T47D (cell line): Measurements from ENCODE around the gene CDKAL1.

Experiments used
- DNase-seq, 2 experiments: peaks; one replicate each; pipeline versions ENCODE4 v3.0.0 to v3.0.0-alpha.2; 2011 to 2012; ENCODE audit warnings: low read depth in 1 of 2, low spot score in 1 of 2
- JUND ChIP-seq: IDR thresholded peaks from 2 replicates; pipeline ENCODE4 v1.6.1; 2012; ENCODE audit warnings: low read depth
- in situ Hi-C: cut with HindIII; loops from 2 replicates; pipeline ENCODE4 v1.10.0; 2016; ENCODE audit warnings: low sequenced_read_pairs, low pct_unique_long_range_greater_than_20kb

The CDKAL1 gene

GRCh38 chr6:21137700-21138335, 603.6 kb downstream of the CDKAL1 start:
- in situ Hi-C loops: no loop called here
- DNase-seq: no peak
- TF ChIP-seq JUND: no peak

GRCh38 chr6:21138336-21139069, 604.2 kb downstream of the CDKAL1 start:
- TF ChIP-seq JUND: no peak
- in situ Hi-C loops: no loop called here
- DNase-seq: no peak

GRCh38 chr6:21140966-21141365, 606.7 kb downstream of the CDKAL1 start:
- TF ChIP-seq JUND: no peak
- no peak for DNase-seq
- in situ Hi-C loops: no loop called here

- in situ Hi-C loops: no loop called here
- DNase-seq: no peak
- TF ChIP-seq JUND: no peak
These were observed 607.5 kb downstream of the CDKAL1 start for GRCh38 chr6:21141616-21142303.

GRCh38 chr6:21142741-21143140, 608.5 kb downstream of the CDKAL1 start:
- in situ Hi-C loops: no loop called here
- TF ChIP-seq JUND: no peak
- no peak for DNase-seq

- TF ChIP-seq JUND: no peak
- no peak for DNase-seq
- in situ Hi-C loops: no loop called here
These were observed 609.4 kb downstream of the CDKAL1 start for GRCh38 chr6:21143645-21144044.

GRCh38 chr6:21144928-21145327, 610.7 kb downstream of the CDKAL1 start:
- in situ Hi-C loops: no loop called here
- no peak for TF ChIP-seq JUND
- no peak for DNase-seq

- DNase-seq: no peak
- no peak for TF ChIP-seq JUND
- in situ Hi-C loops: no loop called here
These were observed 613.7 kb downstream of the CDKAL1 start for GRCh38 chr6:21147995-21148394.

GRCh38 chr6:21149470-21149869, 615.2 kb downstream of the CDKAL1 start:
- no peak for DNase-seq
- in situ Hi-C loops: no loop called here

GRCh38 chr6:21150667-21151066, 616.4 kb downstream of the CDKAL1 start:
- TF ChIP-seq JUND: no peak
- DNase-seq: no peak
- in situ Hi-C loops: no loop called here

More at GRCh38 chr6:21149470-21149869, 615.2 kb downstream of the CDKAL1 start:
- TF ChIP-seq JUND: no peak

GRCh38 chr6:21151119-21151518, 616.9 kb downstream of the CDKAL1 start:
- no peak for TF ChIP-seq JUND

GRCh38 chr6:21151530-21151929, 617.3 kb downstream of the CDKAL1 start:
- no peak for TF ChIP-seq JUND
- in situ Hi-C loops: no loop called here
- no peak for DNase-seq

More at GRCh38 chr6:21151119-21151518, 616.9 kb downstream of the CDKAL1 start:
- in situ Hi-C loops: no loop called here
- no peak for DNase-seq
